Thyroid gland (tissue), 4 donors: ENCODE measurements around the gene SNX2.

Source experiments
- CTCF ChIP-seq, 6 experiments: fragments of 200-600 bp in 3 of 6; fragments of 450-650 bp in 3 of 6; sonication (generic) in 3 of 6; IDR thresholded peaks; one replicate each; pipeline ENCODE4 v1.5.1; 2016 to 2019; ENCODE audit warnings: antibody characterized with exemption in 6 of 6, mild to moderate bottlenecking in 2 of 6, inconsistent platforms in 1 of 6, moderate library complexity in 1 of 6
- POLR2A ChIP-seq, 2 donors: fragments of 450-650 bp; IDR thresholded peaks; one replicate each; pipeline ENCODE4 v1.6.1; 2017; ENCODE audit warnings: antibody characterized with exemption in 2 of 2, mild to moderate bottlenecking in 2 of 2, moderate library complexity in 1 of 2

GRCh38 chr5:122844910-122845228 is 70.0 kb downstream of the SNX2 start:
- TF ChIP-seq CTCF (IDR thresholded peaks at IDR 0.05) (no peak), POLR2A (IDR thresholded peaks at IDR 0.05) (no peak)
